Measurements from ENCODE around the gene CNR1.

DNA sequence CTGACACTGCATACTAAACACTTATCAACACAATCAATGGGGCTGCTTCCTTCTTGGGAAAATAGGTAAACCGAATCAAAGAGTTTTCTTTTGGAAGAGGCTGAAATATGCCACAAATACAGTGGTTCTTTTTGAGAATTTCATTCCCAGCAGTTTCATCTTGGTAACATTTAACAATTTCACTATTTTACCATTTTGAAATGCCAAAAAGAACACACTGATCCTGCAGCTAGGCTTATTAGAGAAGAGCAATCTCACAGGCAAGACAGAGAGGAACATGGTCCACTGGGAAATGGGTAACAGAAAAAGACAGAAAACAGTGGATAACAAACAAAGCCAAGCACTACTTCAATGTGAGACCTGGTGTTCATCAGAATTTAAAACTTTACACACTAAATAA, 2.5 kb downstream of the CNR1 start:
- TF ChIP-seq POLR2A (IDR thresholded peaks at IDR 0.05) (no peak), CTCF (IDR thresholded peaks at IDR 0.05) (no peak)

Measured in testis (tissue), 2 donors.